Hematopoietic multipotent progenitor cell treated with erythropoietin and hydrocortisone succinate and interleukin-3 and kit ligand, for 15 days (in vitro differentiated cells): ENCODE results near the gene ITGB5.
A peak's percentile ranks its signal among the peaks of the same experiment; 100 is the strongest.
"Not testable (repeated sequence)": the region's sequence is repeated elsewhere in the genome, so short reads cannot be mapped to it uniquely, and the experiment has no call there.

ENCODE experiments used
- DNase-seq: peaks from one replicate; pipeline ENCODE4 v3.0.0-alpha.2; 2015; ENCODE audit warnings: low spot score

Gene ITGB5

DNA sequence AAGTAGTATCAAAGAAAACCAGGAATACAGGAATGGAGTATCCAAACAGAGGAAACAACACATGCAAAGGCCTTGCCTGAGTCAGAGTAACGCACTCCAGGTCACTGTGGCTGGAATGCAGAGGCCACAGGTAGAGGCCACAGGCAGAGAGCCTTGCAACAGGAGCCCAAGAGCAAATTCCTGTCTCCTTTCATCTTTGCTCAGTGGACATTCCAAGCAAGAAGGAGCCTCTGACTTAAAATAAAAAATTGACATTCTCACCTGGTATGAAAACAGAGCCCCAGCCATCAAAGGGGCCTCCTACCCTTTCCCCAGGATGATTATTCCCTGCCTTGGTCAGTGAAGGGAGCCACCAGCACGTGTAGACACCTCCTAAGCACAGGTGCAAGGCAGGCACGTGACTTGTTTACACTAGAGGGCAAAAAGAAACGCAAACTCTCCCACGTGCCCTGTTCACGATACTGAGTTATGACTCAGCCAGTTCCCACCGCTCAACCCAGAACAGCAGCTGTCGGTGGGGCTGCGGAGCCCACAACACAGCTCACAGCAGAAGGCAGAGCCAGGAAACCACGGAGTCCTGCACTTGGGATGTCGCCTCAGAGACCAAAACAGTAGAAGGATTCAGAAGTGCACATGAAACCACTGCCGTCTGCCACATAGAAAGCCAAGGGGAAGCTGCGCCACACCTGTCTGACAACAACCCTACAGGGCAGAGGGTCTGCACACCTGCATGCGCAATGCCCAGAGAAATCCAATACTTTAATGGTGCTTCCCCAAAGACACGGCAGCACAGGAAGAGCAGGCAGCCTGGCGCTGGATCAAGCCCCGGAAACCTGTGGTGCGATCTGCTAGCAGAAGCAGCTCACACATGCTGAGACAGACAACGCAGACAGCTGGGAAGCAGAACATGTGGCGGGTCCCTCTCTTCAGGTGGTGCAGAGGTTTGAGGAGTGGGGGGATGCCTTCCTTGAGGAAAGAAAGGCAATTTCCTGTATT lies 52.1 kb downstream of the ITGB5 start:
- DNase-seq = peak; percentile 65

DNA sequence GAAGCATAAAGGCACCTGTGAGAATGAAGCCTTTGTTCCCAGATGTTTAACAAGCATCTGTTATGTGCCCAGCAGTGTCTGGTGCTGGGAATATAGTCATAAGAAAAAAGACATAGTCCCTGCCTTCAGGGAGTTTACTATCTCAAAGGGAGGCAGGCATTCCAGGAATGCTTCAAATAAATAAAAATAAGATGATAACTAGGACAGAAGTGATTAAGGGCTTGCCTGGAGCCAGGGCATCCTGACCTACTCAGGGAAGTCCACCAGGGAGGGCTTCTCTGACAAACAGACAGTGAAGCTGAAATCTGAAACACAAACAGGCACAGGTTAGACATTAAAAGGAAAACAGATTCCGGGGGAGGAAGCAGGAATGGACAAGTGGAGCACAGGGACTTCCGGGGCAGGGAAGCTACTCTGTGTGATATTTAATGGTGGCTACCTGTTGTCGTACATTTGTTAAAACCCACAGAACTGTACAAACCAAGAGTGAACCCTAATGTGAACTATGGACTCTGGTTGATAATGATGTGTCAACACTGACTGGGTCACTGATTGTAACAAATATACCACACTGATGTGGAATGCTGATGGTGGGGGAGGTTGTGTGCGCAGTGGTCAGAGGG lies 53.3 kb downstream of the ITGB5 start:
- DNase-seq = no peak

DNA sequence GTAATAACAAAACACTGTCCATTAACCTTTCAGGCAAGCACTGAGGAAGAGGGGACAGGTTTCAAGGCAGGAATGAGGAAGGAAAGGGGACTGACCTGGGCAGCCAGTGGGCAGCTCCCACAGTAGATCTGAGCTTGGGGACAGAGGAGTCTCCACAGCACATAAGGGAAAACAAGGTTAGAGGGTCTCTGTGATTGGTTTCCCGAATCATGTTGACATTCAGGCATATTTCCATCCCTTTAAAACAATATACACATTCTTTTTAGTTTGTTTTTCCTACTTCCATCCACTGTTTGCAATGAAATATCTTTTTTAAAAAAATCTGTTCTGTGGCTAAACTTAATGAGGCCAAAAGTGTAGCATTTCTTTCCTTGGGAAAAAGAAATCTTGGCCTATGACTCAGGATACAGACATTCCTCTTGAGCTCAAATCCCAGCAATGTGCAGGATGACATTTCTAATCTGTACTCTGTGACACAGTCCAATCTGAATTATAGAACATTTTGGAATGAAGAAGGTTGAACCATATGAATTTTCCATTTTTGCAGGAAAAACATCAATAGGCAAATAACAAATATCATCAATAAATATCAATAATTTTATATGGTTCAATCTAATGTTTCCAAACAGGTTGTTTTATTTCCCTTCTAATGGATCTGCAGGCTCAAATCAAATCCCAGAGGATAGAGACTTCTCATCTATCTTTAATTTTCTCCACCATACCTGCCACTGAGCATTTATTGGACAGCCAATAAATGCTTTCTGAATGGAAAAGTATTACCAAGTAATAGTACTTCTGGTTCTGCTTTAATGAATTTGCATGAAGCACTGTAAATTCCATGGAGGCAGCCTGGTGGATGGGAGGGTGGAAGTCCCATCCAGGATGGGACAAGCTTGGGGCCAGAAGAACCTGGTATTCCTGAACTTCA lies 54.1 kb downstream of the ITGB5 start:
- DNase-seq = no peak

DNA sequence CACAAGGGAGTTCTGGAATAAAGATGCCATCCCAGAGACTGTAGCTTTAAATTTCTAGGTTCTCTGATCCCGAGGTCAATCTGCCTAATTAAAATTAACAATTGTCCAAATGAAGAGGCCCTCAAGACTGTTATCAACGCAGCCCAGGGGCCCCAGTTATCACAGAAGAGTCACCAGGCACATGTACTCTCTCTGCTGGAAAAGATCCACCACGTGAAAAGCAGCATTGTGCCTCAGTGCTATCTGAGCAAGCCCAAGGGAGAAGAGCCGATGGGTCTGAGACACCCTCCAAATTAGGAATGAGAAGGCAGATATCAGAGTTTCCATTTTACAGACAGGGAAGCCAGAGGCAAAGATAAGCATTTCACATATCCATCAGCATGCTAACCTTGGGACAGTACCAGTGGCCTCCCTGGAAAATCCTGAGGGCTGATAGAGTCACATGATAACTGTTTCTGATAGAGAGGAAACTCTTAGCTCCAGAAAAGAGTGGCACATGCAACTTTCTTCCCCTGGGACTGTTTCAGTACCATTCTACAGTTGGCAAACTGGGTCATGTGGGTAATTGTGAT lies 55.5 kb downstream of the ITGB5 start:
- DNase-seq = peak; percentile 38

DNA sequence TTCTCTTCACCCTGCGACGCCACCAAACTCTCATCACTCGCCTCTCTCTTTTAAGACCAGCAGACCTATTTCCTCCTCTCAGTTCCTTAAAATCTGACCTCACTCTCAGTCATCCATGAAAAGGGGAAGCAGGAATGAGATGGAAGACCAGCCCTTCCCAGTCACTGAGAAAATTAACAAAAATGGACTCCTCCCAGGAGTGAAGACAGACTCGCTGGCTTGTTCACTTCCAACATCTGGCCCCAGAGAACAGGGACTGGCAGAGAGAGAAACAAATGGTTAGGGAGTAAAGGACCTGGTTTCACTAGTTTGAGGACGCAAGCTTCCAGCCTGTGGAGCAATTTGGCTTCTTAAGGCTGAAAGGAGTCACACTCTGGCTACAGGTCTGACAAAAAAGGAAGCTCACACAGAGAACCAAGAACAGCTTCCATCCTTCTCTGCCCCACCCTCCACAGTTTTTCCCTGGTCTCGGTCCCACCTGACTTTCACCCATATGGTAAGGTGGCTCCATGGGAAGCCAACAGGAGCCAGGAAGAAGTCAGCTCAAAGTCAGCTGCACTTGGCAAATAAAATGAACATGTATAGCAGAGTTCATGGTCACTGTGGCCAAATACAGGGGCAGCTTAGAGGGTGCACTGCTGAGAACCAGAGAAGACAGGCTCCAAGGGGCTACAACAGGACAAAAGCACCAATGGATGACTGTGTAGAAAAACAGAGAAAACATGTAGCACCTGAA lies 57.2 kb downstream of the ITGB5 start:
- DNase-seq = no peak

DNA sequence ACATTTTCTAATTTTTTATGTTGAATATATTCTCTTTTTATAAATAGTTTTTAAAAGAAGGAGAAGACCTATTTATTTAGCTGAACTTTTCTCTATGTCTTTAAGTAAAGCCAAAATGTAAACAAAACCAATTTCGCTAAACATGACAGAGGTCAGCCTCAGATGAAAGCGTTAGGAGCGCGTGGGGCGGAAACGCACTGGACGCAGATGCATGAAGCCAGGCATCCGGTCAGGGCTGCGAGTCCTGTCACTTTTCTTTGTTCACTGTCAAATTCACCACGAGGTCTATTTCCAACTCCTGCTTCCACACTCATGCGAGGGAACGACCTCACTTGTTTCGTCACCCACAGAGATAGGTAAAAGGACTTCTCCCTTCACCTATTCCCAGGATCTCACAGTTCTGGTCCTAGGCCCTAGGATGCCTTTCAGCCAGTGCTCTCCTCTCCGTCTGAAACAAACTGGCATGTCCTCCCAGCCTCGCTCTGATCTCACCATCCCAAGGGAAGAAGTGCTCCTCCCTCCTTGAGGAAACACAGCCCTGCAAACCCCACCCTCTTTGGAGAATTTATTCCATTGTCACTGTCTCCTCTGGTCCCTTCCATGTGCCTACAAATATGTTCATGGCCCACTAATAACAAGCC lies 57.9 kb downstream of the ITGB5 start:
- no peak for DNase-seq

DNA sequence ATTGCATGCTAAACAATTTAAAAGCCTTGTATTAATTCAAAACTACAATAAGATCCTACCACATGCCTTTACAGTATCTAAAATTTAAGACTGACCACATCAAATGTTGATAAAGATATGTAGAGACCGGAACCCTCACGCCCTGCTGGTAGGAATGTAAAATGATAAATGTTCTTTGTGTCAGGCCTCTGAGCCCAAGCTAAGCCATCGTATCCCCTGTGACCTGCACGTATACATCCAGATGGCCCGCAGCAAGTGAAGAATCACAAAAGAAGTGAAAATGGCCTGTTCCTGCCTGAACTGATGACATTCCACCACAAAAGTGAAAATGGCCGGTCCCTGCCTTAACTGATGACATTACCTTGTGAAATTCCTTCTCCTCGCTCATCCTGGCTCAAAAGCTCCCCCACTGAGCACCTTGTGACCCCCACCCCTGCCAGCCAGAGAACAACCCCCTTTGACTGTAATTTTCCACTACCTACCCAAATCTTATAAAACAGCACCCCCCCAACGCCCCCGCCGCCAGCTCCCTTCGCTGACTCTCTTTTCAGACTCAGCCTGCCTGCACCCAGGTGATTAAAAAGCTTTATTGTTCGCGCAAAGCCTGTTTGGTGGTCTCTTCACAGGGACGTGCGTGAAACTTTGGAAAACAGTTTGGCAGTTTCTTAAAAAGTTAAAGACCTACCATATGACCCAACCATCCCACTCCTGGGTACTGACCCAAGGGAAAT lies 59.5 kb downstream of the ITGB5 start:
- DNase-seq = not testable (repeated sequence)

DNA sequence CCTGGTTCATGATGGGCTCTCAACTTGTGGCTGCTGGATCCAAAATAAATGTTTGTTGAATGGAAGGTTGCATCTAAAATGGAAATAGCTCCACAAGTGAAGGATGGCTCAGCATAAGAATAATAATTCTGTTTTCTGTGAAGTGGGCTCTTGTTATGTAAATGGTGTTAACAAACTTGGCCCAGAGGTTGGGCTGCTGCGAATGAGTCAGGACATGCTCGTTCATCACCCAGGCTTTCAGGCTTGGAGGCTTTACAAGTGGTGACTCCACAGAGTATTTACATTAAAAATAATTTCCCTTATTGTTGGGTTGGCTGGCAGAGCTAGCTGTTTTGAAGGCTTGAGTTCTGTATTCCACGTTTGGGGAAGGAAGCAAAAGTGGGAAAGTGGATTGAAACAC lies 60.5 kb downstream of the ITGB5 start:
- no peak for DNase-seq

DNA sequence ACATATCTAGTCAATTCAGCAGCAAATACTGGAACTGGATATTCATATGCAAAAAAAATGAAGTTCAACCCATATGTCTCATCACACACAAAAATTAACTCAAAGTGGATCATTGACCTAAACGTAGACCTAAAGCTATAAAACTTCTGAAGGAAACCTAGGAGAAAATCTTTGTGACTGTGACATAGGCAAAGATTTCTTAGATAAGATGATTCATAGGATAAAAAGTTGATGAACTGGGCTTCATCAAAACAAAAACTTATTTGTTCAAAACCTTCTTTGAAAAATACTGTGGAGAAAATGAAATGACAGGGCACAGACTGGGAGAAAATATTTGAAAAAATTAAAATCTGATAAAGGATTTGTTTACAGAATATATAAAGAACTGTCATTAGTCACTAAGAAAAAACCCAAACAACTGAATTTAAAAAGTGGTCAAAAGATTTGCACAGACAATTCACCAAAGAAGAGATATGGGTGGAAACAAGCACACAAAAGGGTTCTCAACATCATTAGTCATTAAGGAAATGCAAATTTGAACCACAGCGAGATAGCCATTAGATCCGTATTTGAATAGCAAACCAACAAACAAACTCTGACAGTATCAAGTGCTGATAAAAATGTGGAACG lies 62.8 kb downstream of the ITGB5 start:
- DNase-seq = no peak

DNA sequence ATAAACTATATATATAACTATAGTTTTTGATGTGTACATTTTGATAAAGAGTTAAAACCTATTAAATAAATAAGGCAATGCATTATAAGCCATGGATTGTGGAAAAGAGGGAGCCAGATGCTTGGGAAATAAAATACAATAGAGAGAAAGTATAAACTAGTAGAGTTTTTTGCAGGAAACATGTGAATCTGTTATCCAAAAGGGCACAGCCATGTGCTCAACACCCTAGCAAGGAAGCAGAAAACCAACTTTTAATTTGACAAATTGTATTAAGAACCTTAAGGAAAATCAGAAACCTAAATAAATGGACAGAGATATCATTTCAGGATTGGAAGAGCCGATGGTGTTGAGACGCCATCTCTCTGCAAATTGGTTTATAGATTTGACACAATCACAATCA lies 63.5 kb downstream of the ITGB5 start:
- DNase-seq = no peak

DNA sequence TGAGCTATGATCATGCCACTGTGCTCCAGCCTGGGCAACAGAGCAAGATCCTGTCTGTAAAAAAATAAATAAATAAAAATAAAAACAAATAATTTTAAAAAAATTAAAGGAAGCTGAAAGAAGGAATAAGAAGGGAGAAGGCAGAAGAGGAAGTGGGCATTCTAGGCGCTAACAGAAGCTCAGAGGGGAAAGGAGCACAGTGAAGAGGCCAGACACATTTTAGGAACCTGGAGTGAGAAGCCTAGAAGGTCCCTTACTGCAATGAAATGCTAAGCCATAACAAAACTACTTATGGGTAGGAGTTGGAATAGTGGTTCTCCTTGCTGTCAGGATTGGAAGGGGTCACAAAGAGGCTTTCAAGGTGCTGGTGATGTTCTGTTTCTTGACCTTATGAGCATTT lies 64.0 kb downstream of the ITGB5 start:
- no peak for DNase-seq

DNA sequence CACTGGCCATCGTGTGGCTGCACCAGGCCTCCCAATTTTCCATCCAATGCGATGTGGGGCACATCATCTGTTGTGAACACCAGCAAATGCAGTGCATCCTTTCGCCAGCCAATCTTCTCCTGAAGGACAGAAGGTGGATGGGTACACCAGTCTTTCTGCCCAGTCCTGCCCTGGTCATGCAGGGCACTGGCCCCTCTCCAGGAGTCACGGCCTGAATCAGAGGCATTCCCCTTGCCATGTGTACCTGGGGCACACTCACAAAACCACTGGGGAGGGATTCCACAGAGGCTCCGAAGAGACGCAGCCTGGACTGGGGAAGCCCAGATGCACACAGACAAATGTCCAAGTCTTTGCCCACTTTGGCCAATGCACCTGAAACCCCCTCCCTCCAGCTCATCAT lies 65.8 kb downstream of the ITGB5 start:
- no peak for DNase-seq

DNA sequence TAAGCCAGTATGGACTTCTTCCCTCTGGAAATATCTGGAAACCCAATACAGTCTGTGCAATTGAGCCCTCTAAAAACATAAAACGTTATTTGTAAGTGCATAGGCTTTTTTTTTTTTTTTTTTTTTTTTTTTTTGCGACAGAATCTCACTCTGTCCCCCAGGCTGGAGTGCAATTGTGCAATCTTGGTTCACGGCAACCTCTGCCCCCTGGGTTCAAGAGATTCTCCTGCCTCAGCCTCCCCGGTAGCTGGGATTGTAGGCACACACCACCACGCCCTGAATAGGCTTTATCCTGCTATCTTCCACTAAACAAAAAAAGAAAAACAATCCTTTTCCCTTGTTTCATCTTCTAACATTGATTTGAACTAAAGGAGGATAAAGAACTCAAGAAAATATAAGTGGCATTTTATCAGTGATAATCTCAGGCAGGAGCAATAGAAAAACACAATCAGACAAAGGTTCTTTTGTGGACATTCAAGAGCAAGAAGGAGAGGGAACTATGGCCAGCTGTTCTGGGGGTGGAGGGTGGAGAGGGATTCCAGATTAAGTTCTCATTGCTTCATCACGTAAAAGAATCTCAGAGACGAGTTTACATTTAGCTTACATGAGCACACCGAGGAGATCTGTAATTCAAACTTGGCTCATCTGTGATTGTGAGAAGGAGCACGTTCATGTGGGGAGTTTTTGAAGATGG lies 68.6 kb downstream of the ITGB5 start:
- no peak for DNase-seq

DNA sequence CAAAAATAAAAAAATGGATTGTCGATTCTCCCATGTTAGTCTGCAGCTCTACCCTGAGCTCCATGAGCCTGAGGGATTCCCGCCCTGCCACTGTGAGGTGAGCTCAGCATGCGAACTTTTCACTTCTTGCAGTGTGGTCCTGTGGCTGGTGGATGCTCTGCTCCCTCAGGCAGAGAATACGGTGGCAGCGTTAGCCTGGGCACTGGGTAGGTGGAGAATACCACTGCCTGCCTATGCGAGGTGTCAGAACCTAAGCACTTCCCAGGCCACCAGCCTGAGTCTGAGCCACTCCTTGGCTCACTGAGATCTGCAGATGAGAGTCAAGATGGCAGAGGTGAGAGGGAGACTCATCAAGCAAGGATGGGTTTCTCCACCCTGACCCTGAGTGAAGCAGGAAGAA lies 70.1 kb downstream of the ITGB5 start:
- no peak for DNase-seq

DNA sequence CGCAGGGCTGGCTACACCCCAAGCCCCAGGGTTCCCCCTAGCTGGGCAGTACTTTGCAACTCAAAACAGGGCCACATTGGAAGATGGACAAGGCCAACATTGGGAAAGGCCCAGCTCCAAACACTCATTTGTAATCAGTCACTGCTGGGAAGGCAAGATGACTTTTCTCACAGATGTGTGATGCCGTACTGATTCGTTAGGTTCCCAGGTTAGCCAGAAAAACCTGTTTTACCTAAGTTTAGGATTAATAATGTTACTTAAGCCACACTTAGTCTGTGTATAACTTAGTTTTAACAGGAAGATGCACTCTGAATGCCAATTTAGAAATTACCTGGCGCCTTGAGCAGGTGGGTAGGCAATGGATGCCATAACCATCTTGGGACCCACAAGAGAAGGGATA lies 71.0 kb downstream of the ITGB5 start:
- DNase-seq = no peak

DNA sequence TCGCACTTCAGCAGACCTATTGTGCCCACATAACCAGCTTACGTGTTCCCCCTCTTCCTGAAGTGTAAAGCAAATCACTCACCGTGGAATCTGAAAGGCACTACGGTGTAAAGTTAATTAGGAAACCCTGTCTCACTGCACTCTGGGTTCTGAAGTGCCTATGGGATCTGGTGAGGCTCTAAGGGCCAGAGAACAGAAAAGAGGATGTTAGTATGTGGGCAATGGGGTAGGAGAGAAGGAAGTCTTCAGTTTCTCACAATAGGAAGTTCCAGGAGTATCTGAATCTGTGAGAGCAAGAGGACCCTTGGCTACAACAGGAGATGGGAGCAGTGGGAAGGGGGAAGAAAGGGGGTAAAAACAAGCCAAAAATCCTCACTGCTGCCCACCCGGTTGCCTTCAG lies 71.4 kb downstream of the ITGB5 start:
- DNase-seq = no peak

DNA sequence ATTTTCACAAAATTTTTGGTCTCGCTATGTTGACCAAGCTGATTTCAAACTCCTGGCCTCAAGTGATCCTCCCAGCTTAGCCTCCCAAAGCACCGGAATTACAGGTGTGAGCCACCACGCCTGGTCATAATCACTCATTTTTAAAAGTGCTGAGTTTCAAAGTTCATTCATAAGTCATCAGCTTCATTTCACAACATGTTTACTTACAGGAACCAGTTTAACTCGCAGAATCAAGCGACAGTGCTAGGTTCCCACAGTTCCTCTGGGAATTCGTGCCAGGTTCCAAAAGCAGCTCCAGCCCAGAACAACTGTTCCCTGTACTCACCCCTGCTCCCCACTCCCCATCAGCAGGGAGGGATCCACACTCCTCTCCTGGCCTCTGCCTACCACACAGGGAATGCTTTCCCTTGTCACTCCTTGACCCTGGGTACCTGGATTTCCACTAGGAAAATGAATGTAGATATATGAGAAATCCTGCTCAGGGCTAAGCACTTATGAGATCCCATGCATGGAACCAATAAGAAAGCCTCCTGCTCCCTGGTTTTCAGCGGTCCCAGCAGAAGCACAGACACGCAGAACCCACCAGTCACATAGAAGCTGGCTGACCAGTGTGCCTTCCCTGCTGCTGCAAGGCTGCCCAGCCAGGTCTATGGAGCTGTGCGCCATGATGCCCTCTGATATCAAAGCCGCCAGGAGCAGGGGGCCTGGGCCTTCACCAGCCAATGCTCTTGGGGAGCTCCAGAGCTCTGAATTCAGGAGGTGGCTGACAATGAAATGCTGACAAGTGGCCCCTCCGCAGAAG lies 72.3 kb downstream of the ITGB5 start:
- DNase-seq = no peak

DNA sequence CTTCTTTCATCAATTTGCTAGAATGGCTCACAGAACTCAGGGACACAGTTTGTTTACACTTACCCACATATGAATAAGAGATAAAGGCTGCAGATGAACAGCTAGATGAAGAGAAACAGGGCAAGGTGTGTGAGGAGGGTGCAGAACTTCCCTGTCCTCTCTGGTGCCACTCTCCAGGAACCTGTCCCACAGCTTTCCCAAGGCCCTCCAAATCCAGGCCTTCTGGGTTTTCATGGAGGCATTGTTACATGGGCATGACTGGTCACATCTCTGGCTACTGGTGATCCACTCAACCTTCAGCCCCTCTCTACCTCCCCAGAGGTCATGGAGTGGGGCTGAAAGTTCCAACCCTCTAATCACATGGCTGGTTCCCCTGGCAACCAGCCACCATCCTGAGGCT lies 73.6 kb downstream of the ITGB5 start:
- DNase-seq = no peak
